Pancreas (tissue), 10 donors: ENCODE measurements around the gene CLASP1. TPM values are rescaled to one million over a fixed set of nuclear protein-coding genes. Genes with fewer than 3 reads are reported as not detected.
"Not testable (repeated sequence)": the region's sequence is repeated elsewhere in the genome, so short reads cannot be mapped to it uniquely, and the experiment has no call there.

Experiments used
- ATAC-seq, 4 donors: fragments of 200-7000 bp; cut with Tn5 transposase; one replicate each; pipeline versions ENCODE4 v1.8.0 to v1.9.1; 2020; ENCODE audit warnings: mild to moderate bottlenecking in 4 of 4, moderate library complexity in 4 of 4
- DNase-seq, 6 donors: peaks; one replicate each; pipeline ENCODE4 v3.0.0-alpha.2; 2020
- FAIRE-seq: peaks from 2 replicates; lab custom pipeline; 2012; peaks lifted over from hg19 to GRCh38; lab: Jason Lieb, UNC
- H3K27ac ChIP-seq, 4 donors: fragments of 200-600 bp; sonication (generic); 1 replicate in 3 of 4; 2 replicates in 1 of 4; pipeline versions ENCODE4 v1.5.0 to v1.8.0; 2020
- H3K27me3 ChIP-seq, 4 donors: fragments of 200-600 bp; one replicate each; pipeline ENCODE4 v1.8.0; 2021
- H3K36me3 ChIP-seq, 3 donors: fragments of 200-600 bp; sonication (generic) in 1 of 3; one replicate each; pipeline versions ENCODE4 v1.5.0 to v1.8.0; 2020 to 2021
- H3K4me1 ChIP-seq, 3 donors: fragments of 200-600 bp; one replicate each; pipeline ENCODE4 v1.8.0; 2021
- H3K4me3 ChIP-seq, 4 donors: fragments of 200-600 bp; sonication (generic) in 2 of 4; one replicate each; pipeline versions ENCODE4 v1.5.0 to v1.8.0; 2020 to 2021
- H3K9me3 ChIP-seq, 4 donors: fragments of 200-600 bp; one replicate each; pipeline ENCODE4 v1.8.0; 2021
- CTCF ChIP-seq, 4 donors: fragments of 200-600 bp; sonication (generic) in 3 of 4; IDR thresholded peaks; one replicate each; pipeline versions ENCODE4 v1.5.0 to v1.8.0; 2021; ENCODE audit warnings: antibody characterized with exemption in 4 of 4
- WGBS, 2 donors: extraction: QIAGEN DNeasy Blood & Tissue Kit; methylation state at CpG; one replicate each; pipeline ENCODE4 v1.1.7; 2013; 5-methylcytosine and 5-hydroxymethylcytosine counted together
- intact Hi-C, 3 donors: fragments of 100-400 bp; cut with DNase I; formaldehyde crosslinking; loops; one replicate each; pipeline versions ENCODE4 v1.11.1 to v1.14.2; 2022
- polyA plus RNA-seq, 2 donors: library from polyadenylated mRNA; stranded (reverse); fragments of 200-250 nt; gene quantifications; one replicate each; pipeline ENCODE4 v1.2.3, GENCODE V29; 2013
- total RNA-seq, 6 donors: library from RNA; stranded (reverse); fragmentation: NEBNext Ultra II Directional in 4 of 6; extraction: Animal tissue kit (Norgen Biotek cat#: 25700) in 4 of 6; gene quantifications; one replicate each; pipeline versions ENCODE4 v1.2.1 to v1.2.4, GENCODE V29; 2021 to 2023
- donor health status: healthy with polysubstance abuse.
- donor health status: DM: no; HTN: no; CAD: no; lungs with moderate emphysema.
- donor health status: DM: no; HTN: no; CAD: no.
- donor health status: control.
- donor health status: control.
- donor health status: Bipolar disorder and iron deficiency.
- donor health status: DM: yes; HTN: yes; CAD: no.
- donor health status: DM: no; HTN: no; CAD: no.
- donor health status: DM: no; HTN: no; CAD: no.
- donor health status: DM: yes; HTN: yes; CAD: no.

CLASP1 gene
- total and polyA plus RNA-seq, 8 donors = 8.9 to 34.5 (median 21.3) TPM

- ATAC-seq (no peak), DNase-seq (no peak), FAIRE-seq (no peak)
- no peak overlapping the region for H3K27ac ChIP-seq
- no peak overlapping the region for H3K4me3 ChIP-seq
- H3K27me3 ChIP-seq = no peaks in the 10 kb centered on the region
- H3K9me3 ChIP-seq = no peaks in the 10 kb centered on the region
- no peaks in the 10 kb centered on the region for H3K4me1 ChIP-seq
- no peak for TF ChIP-seq CTCF (IDR thresholded peaks at IDR 0.05)
- 95 to 96% methylated on average over 6 of the region's 6 CpGs for WGBS, 2 donors
- peaks cover 0 to 59% (median 17%) of the 10 kb centered on the region in 3 donors for H3K36me3 ChIP-seq
- intact Hi-C loops = no loop called here
Observed at GRCh38 chr2:121345101-121345500, 304.2 kb downstream of the CLASP1 start.

GRCh38 chr2:121343828-121344399 lies 305.3 kb downstream of the CLASP1 start:
- DNase-seq, FAIRE-seq, H3K27me3 ChIP-seq, H3K9me3 ChIP-seq, intact Hi-C loops, H3K4me3 ChIP-seq, H3K27ac ChIP-seq, ATAC-seq, H3K4me1 ChIP-seq: not testable (repeated sequence)
- WGBS, 2 donors = 89 to 90% methylated on average over 12 of the region's 12 CpGs
- peaks cover 0 to 60% (median 17%) of the 10 kb centered on the region in 3 donors for H3K36me3 ChIP-seq

- intact Hi-C loops = no loop called here
- no peaks in the 10 kb centered on the region for H3K27me3 ChIP-seq
Observed at GRCh38 chr2:121343191-121343590, 306.1 kb downstream of the CLASP1 start.

GRCh38 chr2:121342751-121343150 lies 306.5 kb downstream of the CLASP1 start:
- 82 to 86% methylated on average over 5 of the region's 5 CpGs for WGBS, 2 donors
- H3K36me3 ChIP-seq = peaks cover 0 to 55% (median 14%) of the 10 kb centered on the region in 3 donors
- no peak for TF ChIP-seq CTCF (IDR thresholded peaks at IDR 0.05)
- ATAC-seq (no peak), FAIRE-seq (no peak), DNase-seq (no peak)
- no peak overlapping the region for H3K27ac ChIP-seq
- no peak overlapping the region for H3K4me3 ChIP-seq
- H3K4me1 ChIP-seq = no peaks in the 10 kb centered on the region
- H3K9me3 ChIP-seq = no peaks in the 10 kb centered on the region
- intact Hi-C loops = no loop called here
- no peaks in the 10 kb centered on the region for H3K27me3 ChIP-seq

More at GRCh38 chr2:121343191-121343590, 306.1 kb downstream of the CLASP1 start:
- no peak overlapping the region for H3K27ac ChIP-seq
- no peak for FAIRE-seq
- no peak overlapping the region for H3K4me3 ChIP-seq
- DNase-seq = no peak
- no peaks in the 10 kb centered on the region for H3K9me3 ChIP-seq
- peaks cover 0 to 60% (median 15%) of the 10 kb centered on the region in 3 donors for H3K36me3 ChIP-seq
- no peak for TF ChIP-seq CTCF (IDR thresholded peaks at IDR 0.05)
- ATAC-seq = no peak
- H3K4me1 ChIP-seq = no peaks in the 10 kb centered on the region
- 93 to 94% methylated on average over 2 of the region's 2 CpGs for WGBS, 2 donors

GRCh38 chr2:121340926-121341325 lies 308.3 kb downstream of the CLASP1 start:
- H3K36me3 ChIP-seq = peaks cover 0 to 38% (median 4%) of the 10 kb centered on the region in 3 donors
- WGBS, 2 donors = 92 to 93% methylated on average over 4 of the region's 4 CpGs
- intact Hi-C loops = no loop called here
- FAIRE-seq (no peak), ATAC-seq (no peak), DNase-seq (no peak)
- no peaks in the 10 kb centered on the region for H3K27me3 ChIP-seq
- H3K4me1 ChIP-seq = peaks cover 0 to under 1% (median 0%) of the 10 kb centered on the region in 3 donors
- no peaks in the 10 kb centered on the region for H3K9me3 ChIP-seq
- no peak overlapping the region for H3K4me3 ChIP-seq
- H3K27ac ChIP-seq = no peak overlapping the region
- no peak for TF ChIP-seq CTCF (IDR thresholded peaks at IDR 0.05)
